ENCODE results near the gene ZSCAN12.
"Not testable (repeated sequence)": the region's sequence is repeated elsewhere in the genome, so short reads cannot be mapped to it uniquely, and the experiment has no call there.

ZSCAN12 gene

GRCh38 chr6:28393912-28394662, 5.5 kb downstream of the ZSCAN12 start:
- no peak for DNase-seq

GRCh38 chr6:28390688-28391087, 8.9 kb downstream of the ZSCAN12 start:
- DNase-seq = no peak

- DNase-seq = no peak
Measured at GRCh38 chr6:28384143-28384533, 15.4 kb downstream of the ZSCAN12 start.

GRCh38 chr6:28383235-28384142, 16.1 kb downstream of the ZSCAN12 start:
- peak; percentile 96 for DNase-seq

- DNase-seq = no peak
Measured at GRCh38 chr6:28380381-28380780, 19.2 kb downstream of the ZSCAN12 start.

- no peak for DNase-seq
Measured at GRCh38 chr6:28378644-28379043, 20.9 kb downstream of the ZSCAN12 start.

- no peak for DNase-seq
Measured at GRCh38 chr6:28377879-28378278, 21.7 kb downstream of the ZSCAN12 start.

GRCh38 chr6:28373925-28374324, 25.6 kb downstream of the ZSCAN12 start:
- no peak for DNase-seq

- no peak for DNase-seq
Measured at GRCh38 chr6:28371706-28372451, 27.7 kb downstream of the ZSCAN12 start.

GRCh38 chr6:28371280-28371679, 28.3 kb downstream of the ZSCAN12 start:
- no peak for DNase-seq

- DNase-seq = no peak
Measured at GRCh38 chr6:28370440-28370839, 29.1 kb downstream of the ZSCAN12 start.

- no peak for DNase-seq
Measured at GRCh38 chr6:28369463-28369862, 30.1 kb downstream of the ZSCAN12 start.

GRCh38 chr6:28368522-28368921, 31.0 kb downstream of the ZSCAN12 start:
- peak; percentile 83 for DNase-seq

- DNase-seq = not testable (repeated sequence)
Measured at GRCh38 chr6:28365590-28365989, 34.0 kb downstream of the ZSCAN12 start.

- no peak for DNase-seq
Measured at GRCh38 chr6:28360961-28361360, 38.6 kb downstream of the ZSCAN12 start.

- DNase-seq = not testable (repeated sequence)
Measured at GRCh38 chr6:28359562-28359961, 40.0 kb downstream of the ZSCAN12 start.

- DNase-seq = no peak
Measured at GRCh38 chr6:28357036-28357435, 42.5 kb downstream of the ZSCAN12 start.

GRCh38 chr6:28356666-28357020, 42.9 kb downstream of the ZSCAN12 start:
- DNase-seq = no peak

- peak; percentile 89 for DNase-seq
Measured at GRCh38 chr6:28355743-28356665, 43.5 kb downstream of the ZSCAN12 start.

- DNase-seq = no peak
Measured at GRCh38 chr6:28354688-28355554, 44.6 kb downstream of the ZSCAN12 start.

GRCh38 chr6:28353981-28354676, 45.4 kb downstream of the ZSCAN12 start:
- DNase-seq = no peak

All from suppressor macrophage treated with lipopolysaccharide for 4 hours (primary cell).